ENCODE data around the gene AP1G2. TPM values are rescaled to one million over a fixed set of nuclear protein-coding genes. Genes with fewer than 3 reads are reported as not detected.

The AP1G2 gene
- total and polyA plus RNA-seq, 2 donors (not counting 1 experiment from before 2014, with no cell fraction given), result 648 to 1,185 TPM

DNA sequence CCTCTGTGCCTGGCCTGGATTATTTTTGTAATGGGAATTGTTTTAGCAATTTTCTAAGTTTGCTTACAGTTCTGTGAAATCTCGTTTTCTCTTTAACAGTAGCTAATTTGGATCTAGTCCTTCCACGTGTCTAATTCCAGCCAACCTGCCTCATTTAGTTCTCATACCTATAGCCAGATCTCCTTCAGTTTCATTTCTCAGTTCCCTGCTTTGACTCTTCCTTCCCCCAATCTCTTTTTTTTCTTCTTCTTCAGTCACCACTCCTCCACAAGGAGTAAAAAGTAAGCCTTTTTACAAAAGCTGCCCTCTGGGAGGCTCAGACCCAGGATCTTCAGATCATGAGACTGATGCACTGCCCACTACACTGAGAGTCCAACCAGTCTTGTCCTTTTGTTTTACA is 10.1 kb downstream of the AP1G2 start:
- ChIA-PET CTCF (interaction anchor here (1.6 to 12.4 kb wide), 5 partner anchors 11 to 79 kb away, joined by 4 to 335 read pairs (median 61); partner anchors contain the start of gene AP1G2), POLR2A (no interaction called here)
- Histone ChIP-seq H2AFZ (ENCODE audit: insufficient read depth, low read depth, low read length, poor library complexity, severe bottlenecking) (no peak overlapping the region), H3K36me3 (replicated peaks in 1 of 2; ENCODE audit: control extremely low read depth in 1 of 2, control insufficient read depth in 1 of 2, extremely low read depth in 1 of 2, insufficient read depth in 2 of 2, low read length in 1 of 2) (peaks cover 0 to 45% of the 10 kb centered on the region in 2 experiments), H3K27me3 (replicated peaks in 1 of 4; ENCODE audit: control extremely low read depth in 1 of 4, control insufficient read depth in 3 of 4, insufficient read depth in 4 of 4, low read length in 3 of 4) (no peaks in the 10 kb centered on the region), H3K9ac (ENCODE audit: low read length) (no peak overlapping the region), H3K79me2 (ENCODE audit: control insufficient read depth, insufficient read depth, low read length) (peaks cover 12% of the 10 kb centered on the region), H3K27ac (ENCODE audit: low read length in 2 of 2) (peak overlapping the region in 1 of 2 donors; percentile 84), H3K4me1 (ENCODE audit: control insufficient read depth in 2 of 2, insufficient read depth in 2 of 2, low read length in 2 of 2) (peaks cover 15 to 29% of the 10 kb centered on the region in 2 donors), H3K4me2 (replicated peaks; ENCODE audit: low read depth, low read length, poor library complexity, severe bottlenecking) (no peak overlapping the region), H4K20me1 (ENCODE audit: control insufficient read depth, insufficient read depth, low read length, poor library complexity, severe bottlenecking) (peaks cover 16% of the 10 kb centered on the region), H3K4me3 (ENCODE audit: control extremely low read depth in 1 of 5, extremely low read depth in 1 of 5, insufficient read depth in 1 of 5, low read depth in 2 of 5, low read length in 4 of 5) (no peak overlapping the region), H3K9me3 (ENCODE audit: control extremely low read depth in 1 of 3, control insufficient read depth in 2 of 3, insufficient read depth in 1 of 3, low read length in 2 of 3) (no peaks in the 10 kb centered on the region)
- ATAC-seq (ENCODE audit: low read depth) (no peak), DNase-seq (peak; percentile 39)
- Mint-ChIP-seq H3K4me1 (peaks cover 38% of the 10 kb centered on the region), H3K27me3 (no peaks in the 10 kb centered on the region), H3K9me3 (ENCODE audit: insufficient read depth) (no peaks in the 10 kb centered on the region), H3K27ac (peak overlapping the region; percentile 77), H3K4me3 (peak overlapping the region; percentile 78)
- TF ChIP-seq EZH2 (IDR thresholded peaks at IDR 0.05; ENCODE audit: borderline replicate concordance, insufficient read depth, low read depth, low read length, poor library complexity, severe bottlenecking), result no peak
- TF ChIP-seq, protein P1, sequence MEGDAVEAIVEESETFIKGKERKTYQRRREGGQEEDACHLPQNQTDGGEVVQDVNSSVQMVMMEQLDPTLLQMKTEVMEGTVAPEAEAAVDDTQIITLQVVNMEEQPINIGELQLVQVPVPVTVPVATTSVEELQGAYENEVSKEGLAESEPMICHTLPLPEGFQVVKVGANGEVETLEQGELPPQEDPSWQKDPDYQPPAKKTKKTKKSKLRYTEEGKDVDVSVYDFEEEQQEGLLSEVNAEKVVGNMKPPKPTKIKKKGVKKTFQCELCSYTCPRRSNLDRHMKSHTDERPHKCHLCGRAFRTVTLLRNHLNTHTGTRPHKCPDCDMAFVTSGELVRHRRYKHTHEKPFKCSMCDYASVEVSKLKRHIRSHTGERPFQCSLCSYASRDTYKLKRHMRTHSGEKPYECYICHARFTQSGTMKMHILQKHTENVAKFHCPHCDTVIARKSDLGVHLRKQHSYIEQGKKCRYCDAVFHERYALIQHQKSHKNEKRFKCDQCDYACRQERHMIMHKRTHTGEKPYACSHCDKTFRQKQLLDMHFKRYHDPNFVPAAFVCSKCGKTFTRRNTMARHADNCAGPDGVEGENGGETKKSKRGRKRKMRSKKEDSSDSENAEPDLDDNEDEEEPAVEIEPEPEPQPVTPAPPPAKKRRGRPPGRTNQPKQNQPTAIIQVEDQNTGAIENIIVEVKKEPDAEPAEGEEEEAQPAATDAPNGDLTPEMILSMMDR (IDR thresholded peaks at IDR 0.05), result no peak
- intact Hi-C loops (cut with micrococcal nuclease), result loop anchor here (5.0 to 10.0 kb wide), 4 partner anchors 255 to 657 kb away; partner anchors contain the start of genes ACIN1, C14orf119, CHMP4A and DCAF11
- WGBS (ENCODE audit: insufficient coverage), result no CpG with 5 or more reads among the region's 2 CpGs

DNA sequence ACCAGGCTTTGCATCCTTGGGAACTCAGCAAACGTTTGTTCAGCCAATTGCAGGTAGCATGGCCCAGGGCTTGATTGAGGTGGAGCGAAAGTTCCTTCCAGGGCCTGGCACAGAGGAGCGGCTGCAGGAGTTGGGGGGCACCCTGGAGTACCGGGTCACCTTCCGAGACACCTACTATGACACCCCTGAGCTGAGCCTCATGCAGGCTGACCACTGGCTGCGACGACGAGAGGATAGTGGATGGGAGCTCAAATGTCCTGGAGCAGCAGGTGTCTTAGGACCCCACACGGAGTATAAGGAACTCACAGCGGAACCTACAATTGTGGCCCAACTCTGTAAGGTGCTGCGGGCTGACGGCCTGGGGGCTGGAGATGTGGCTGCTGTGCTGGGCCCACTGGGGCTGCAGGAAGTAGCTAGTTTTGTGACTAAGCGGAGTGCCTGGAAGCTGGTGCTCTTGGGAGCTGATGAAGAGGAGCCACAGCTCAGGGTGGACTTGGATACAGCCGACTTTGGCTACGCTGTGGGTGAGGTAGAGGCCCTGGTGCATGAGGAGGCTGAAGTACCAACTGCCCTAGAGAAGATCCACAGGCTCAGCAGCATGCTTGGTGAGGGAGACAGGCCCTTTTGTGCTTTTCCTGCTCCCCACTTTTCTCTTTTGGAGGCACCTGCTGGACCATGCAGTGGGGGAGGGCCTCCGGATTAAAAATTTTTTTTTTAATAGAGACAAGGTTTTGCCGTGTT is 10.7 kb downstream of the AP1G2 start:
- Mint-ChIP-seq H3K27ac (peak overlapping the region; percentile 99), H3K4me3 (peak overlapping the region; percentile 98), H3K4me1 (peaks cover 39% of the 10 kb centered on the region), H3K27me3 (no peaks in the 10 kb centered on the region), H3K9me3 (ENCODE audit: insufficient read depth) (no peaks in the 10 kb centered on the region)
- no peak for ATAC-seq (ENCODE audit: low read depth)
- POLR2A ChIA-PET, result no interaction called here
- Histone ChIP-seq H3K27ac (ENCODE audit: low read length in 2 of 2) (peak overlapping the region; percentile 69 to 84), H3K9ac (ENCODE audit: low read length) (peak overlapping the region; percentile 93), H3K79me2 (ENCODE audit: control insufficient read depth, insufficient read depth, low read length) (peaks cover 11% of the 10 kb centered on the region), H4K20me1 (ENCODE audit: control insufficient read depth, insufficient read depth, low read length, poor library complexity, severe bottlenecking) (peaks cover 11% of the 10 kb centered on the region), H3K9me3 (ENCODE audit: control extremely low read depth in 1 of 3, control insufficient read depth in 2 of 3, insufficient read depth in 1 of 3, low read length in 2 of 3) (no peaks in the 10 kb centered on the region), H2AFZ (ENCODE audit: insufficient read depth, low read depth, low read length, poor library complexity, severe bottlenecking) (peak overlapping the region; percentile 96), H3K4me2 (replicated peaks; ENCODE audit: low read depth, low read length, poor library complexity, severe bottlenecking) (peak overlapping the region; percentile 81), H3K4me3 (ENCODE audit: control extremely low read depth in 1 of 5, extremely low read depth in 1 of 5, insufficient read depth in 1 of 5, low read depth in 2 of 5, low read length in 4 of 5) (peak overlapping the region in 4 of 5 experiments; percentile 65 to 97 (median 88)), H3K36me3 (replicated peaks in 1 of 2; ENCODE audit: control extremely low read depth in 1 of 2, control insufficient read depth in 1 of 2, extremely low read depth in 1 of 2, insufficient read depth in 2 of 2, low read length in 1 of 2) (peaks cover 0 to 39% of the 10 kb centered on the region in 2 experiments), H3K27me3 (replicated peaks in 1 of 4; ENCODE audit: control extremely low read depth in 1 of 4, control insufficient read depth in 3 of 4, insufficient read depth in 4 of 4, low read length in 3 of 4) (no peaks in the 10 kb centered on the region), H3K4me1 (ENCODE audit: control insufficient read depth in 2 of 2, insufficient read depth in 2 of 2, low read length in 2 of 2) (peaks cover 17 to 32% of the 10 kb centered on the region in 2 donors)
- CTCF ChIA-PET, result interaction anchor here (0.5 to 12.4 kb wide), 6 partner anchors 12 to 88 kb away, joined by 3 to 335 read pairs (median 32); partner anchors contain the start of gene AP1G2
- 50% methylated on average over 15 of the region's 17 CpGs for WGBS (ENCODE audit: insufficient coverage)
- intact Hi-C loops (cut with micrococcal nuclease), result loop anchor here (1.0 to 10.0 kb wide), 6 partner anchors 10 to 658 kb away; partner anchors contain the start of genes ACIN1, AP1G2, C14orf119 and CHMP4A
- no peak for DNase-seq
- TF ChIP-seq, protein P1 (IDR thresholded peaks at IDR 0.05), result no peak
- no peak for TF ChIP-seq EZH2 (IDR thresholded peaks at IDR 0.05; ENCODE audit: borderline replicate concordance, insufficient read depth, low read depth, low read length, poor library complexity, severe bottlenecking)
